GM23248 (cell line): ENCODE results near the gene NIN. TPM values are rescaled to one million over a fixed set of nuclear protein-coding genes. Genes with fewer than 3 reads are reported as not detected.

ENCODE experiments used
- DNase-seq: peaks from one replicate; pipeline ENCODE4 v3.0.0-alpha.2; 2015
- H2AFZ ChIP-seq: fragments of 200-600 bp; sonication (generic); 2 replicates; pipeline ENCODE4 v1.6.1; 2016; ENCODE audit warnings: antibody characterized with exemption
- H3F3A ChIP-seq: fragments of 200-600 bp; sonication (generic); 2 replicates; pipeline ENCODE4 v1.6.1; 2016; ENCODE audit warnings: mild to moderate bottlenecking, antibody characterized with exemption, mixed run types; ENCODE audit not compliant: insufficient read depth
- H3K27ac ChIP-seq: fragments of 200-600 bp; sonication (generic); 2 replicates; pipeline ENCODE4 v1.5.1; 2016; ENCODE audit warnings: mild to moderate bottlenecking
- H3K27me3 ChIP-seq: fragments of 200-600 bp; sonication (generic); replicated peaks from 2 replicates; pipeline ENCODE4 v1.6.1; 2016; ENCODE audit warnings: mild to moderate bottlenecking; ENCODE audit not compliant: insufficient read depth
- H3K36me3 ChIP-seq: fragments of 200-600 bp; sonication (generic); 2 replicates; pipeline ENCODE4 v1.6.1; 2016; ENCODE audit warnings: low read depth, mild to moderate bottlenecking
- H3K4me1 ChIP-seq: fragments of 200-600 bp; sonication (generic); 2 replicates; pipeline ENCODE4 v1.6.1; 2016; ENCODE audit warnings: mild to moderate bottlenecking; ENCODE audit not compliant: insufficient read depth
- H3K4me2 ChIP-seq: fragments of 200-600 bp; sonication (generic); one replicate; pipeline ENCODE4 v1.6.1; 2016; ENCODE audit warnings: mild to moderate bottlenecking; ENCODE audit not compliant: unreplicated experiment
- H3K4me3 ChIP-seq: fragments of 200-600 bp; sonication (generic); 2 replicates; pipeline ENCODE4 v1.5.1; 2016; ENCODE audit warnings: mild to moderate bottlenecking
- H3K79me2 ChIP-seq: fragments of 200-600 bp; sonication (generic); 2 replicates; pipeline ENCODE4 v1.6.1; 2016; ENCODE audit warnings: mild to moderate bottlenecking; ENCODE audit not compliant: insufficient read depth
- H3K9ac ChIP-seq: fragments of 200-600 bp; sonication (generic); 2 replicates; pipeline ENCODE4 v1.6.1; 2016; ENCODE audit warnings: mild to moderate bottlenecking
- H3K9me2 ChIP-seq: fragments of 200-600 bp; sonication (generic); 2 replicates; pipeline ENCODE4 v1.6.1; 2016; ENCODE audit warnings: mixed run types, mild to moderate bottlenecking, moderate library complexity; ENCODE audit not compliant: insufficient read depth
- H3K9me3 ChIP-seq: fragments of 200-600 bp; sonication (generic); one replicate; pipeline ENCODE4 v1.6.1; 2017; ENCODE audit warnings: low read depth
- H4K20me1 ChIP-seq: fragments of 200-600 bp; sonication (generic); 2 replicates; pipeline ENCODE4 v1.6.0; 2016; ENCODE audit not compliant: insufficient read depth
- EZH2 ChIP-seq: fragments of 200-600 bp; sonication (generic); IDR thresholded peaks from 2 replicates; pipeline ENCODE4 v1.6.1; 2018; ENCODE audit warnings: antibody characterized with exemption, mild to moderate bottlenecking; ENCODE audit not compliant: insufficient read depth, poor library complexity, severe bottlenecking
- EZH2phosphoT487 ChIP-seq: fragments of 200-600 bp; sonication (generic); IDR thresholded peaks from 2 replicates; pipeline ENCODE4 v1.6.1; 2018; ENCODE audit warnings: antibody characterized with exemption, moderate library complexity, mild to moderate bottlenecking, low read depth; ENCODE audit not compliant: insufficient read depth
- WGBS, 2 experiments: methylation state at CpG; one replicate each; pipeline ENCODE4 v1.1.6; 2015 to 2017; ENCODE audit warnings: low lambda C conversion rate in 2 of 2, low coverage in 1 of 2; ENCODE audit errors: missing lambda C conversion rate in 2 of 2; 5-methylcytosine and 5-hydroxymethylcytosine counted together
- in situ Hi-C: fragments of 300-500 bp; cut with MboI; formaldehyde crosslinking; loops from 2 replicates; pipeline ENCODE4 v1.15.0; 2020
- polyA plus RNA-seq: library from polyadenylated mRNA; unstranded; fragments of >200 nt; fragmentation: Nextera tagmentation; extraction: Ambion mirVana; gene quantifications from 2 replicates; pipeline ENCODE4 v1.2.1, GENCODE V29; 2016
- total RNA-seq: library from RNA; depleted of rRNA; stranded (reverse); fragments of >200 nt; shearing (Covaris generic); gene quantifications from 2 replicates; pipeline ENCODE4 v1.2.3, GENCODE V29; 2014

Gene NIN
- total and polyA plus RNA-seq, 2 experiments from 2014 or later: 17.0 to 33.3 TPM

- no peak for DNase-seq
- no peak overlapping the region for H3K4me2 ChIP-seq
- no peaks in the 10 kb centered on the region for H3K9me3 ChIP-seq
- no peak overlapping the region for H3K4me3 ChIP-seq
- H3K79me2 ChIP-seq: peaks cover 44% of the 10 kb centered on the region
- 98 to 100% methylated on average over 2 of the region's 2 CpGs for WGBS, 2 experiments
- TF ChIP-seq EZH2: no peak
- TF ChIP-seq EZH2phosphoT487: no peak
- H2AFZ ChIP-seq: no peak overlapping the region
- no peak overlapping the region for H3K9ac ChIP-seq
- H3K36me3 ChIP-seq: no peaks in the 10 kb centered on the region
- no peaks in the 10 kb centered on the region for H3K9me2 ChIP-seq
- no peaks in the 10 kb centered on the region for H4K20me1 ChIP-seq
- H3F3A ChIP-seq: peaks cover 23% of the 10 kb centered on the region
- H3K27me3 ChIP-seq: no peaks in the 10 kb centered on the region
- H3K27ac ChIP-seq: no peak overlapping the region
- in situ Hi-C loops: no loop called here
- peaks cover 25% of the 10 kb centered on the region for H3K4me1 ChIP-seq
Observed at GRCh38 chr14:50798048-50798421, 32.9 kb downstream of the NIN start.

GRCh38 chr14:50797250-50798047 is 33.5 kb downstream of the NIN start:
- Histone ChIP-seq H3K9me3 (no peaks in the 10 kb centered on the region), H4K20me1 (no peaks in the 10 kb centered on the region), H3K27me3 (no peaks in the 10 kb centered on the region), H2AFZ (no peak overlapping the region), H3F3A (peaks cover 22% of the 10 kb centered on the region), H3K79me2 (peaks cover 43% of the 10 kb centered on the region), H3K9me2 (no peaks in the 10 kb centered on the region), H3K36me3 (no peaks in the 10 kb centered on the region), H3K27ac (no peak overlapping the region), H3K4me2 (no peak overlapping the region), H3K4me1 (peaks cover 23% of the 10 kb centered on the region), H3K4me3 (no peak overlapping the region), H3K9ac (no peak overlapping the region)
- no peak for DNase-seq
- 72 to 75% methylated on average over 5 to 6 of the region's 6 CpGs for WGBS, 2 experiments
- TF ChIP-seq EZH2: no peak
- no peak for TF ChIP-seq EZH2phosphoT487
- in situ Hi-C loops: no loop called here

- 52 to 62% methylated on average over 6 of the region's 6 CpGs for WGBS, 2 experiments
- in situ Hi-C loops: no loop called here
- no peak overlapping the region for H3K4me3 ChIP-seq
Observed at GRCh38 chr14:50796390-50796789, 34.6 kb downstream of the NIN start.

GRCh38 chr14:50795909-50796308 is 35.1 kb downstream of the NIN start:
- no peak overlapping the region for H3K9ac ChIP-seq
- H3F3A ChIP-seq: peaks cover 11% of the 10 kb centered on the region; the same call in 1 of the 2 replicates
- H3K27me3 ChIP-seq: no peaks in the 10 kb centered on the region
- in situ Hi-C loops: no loop called here
- peaks cover 43% of the 10 kb centered on the region for H3K79me2 ChIP-seq
- H3K4me2 ChIP-seq: no peak overlapping the region
- H3K27ac ChIP-seq: no peak overlapping the region
- no peaks in the 10 kb centered on the region for H3K9me2 ChIP-seq
- H4K20me1 ChIP-seq: no peaks in the 10 kb centered on the region
- H2AFZ ChIP-seq: no peak overlapping the region
- TF ChIP-seq EZH2 (no peak), EZH2phosphoT487 (no peak)
- 95% methylated on average over 3 of the region's 3 CpGs for WGBS, 2 experiments
- no peaks in the 10 kb centered on the region for H3K9me3 ChIP-seq
- DNase-seq: no peak
- no peaks in the 10 kb centered on the region for H3K36me3 ChIP-seq
- H3K4me3 ChIP-seq: no peak overlapping the region
- peaks cover 11% of the 10 kb centered on the region for H3K4me1 ChIP-seq

More at GRCh38 chr14:50796390-50796789, 34.6 kb downstream of the NIN start:
- Histone ChIP-seq H3K9me3 (no peaks in the 10 kb centered on the region), H2AFZ (no peak overlapping the region), H4K20me1 (no peaks in the 10 kb centered on the region), H3K4me1 (peaks cover 13% of the 10 kb centered on the region), H3K36me3 (no peaks in the 10 kb centered on the region), H3K27me3 (no peaks in the 10 kb centered on the region), H3K4me2 (no peak overlapping the region), H3F3A (peaks cover 13% of the 10 kb centered on the region), H3K9me2 (no peaks in the 10 kb centered on the region), H3K27ac (no peak overlapping the region), H3K79me2 (peaks cover 43% of the 10 kb centered on the region), H3K9ac (no peak overlapping the region)
- TF ChIP-seq EZH2 (no peak), EZH2phosphoT487 (no peak)
- DNase-seq: no peak
